ENCODE data around the gene EPHB1. TPM values are rescaled to one million over a fixed set of nuclear protein-coding genes. Genes with fewer than 3 reads are reported as not detected.

EPHB1 gene
- total RNA-seq, 1 donor from 2014 or later: 13.7 TPM

DNA sequence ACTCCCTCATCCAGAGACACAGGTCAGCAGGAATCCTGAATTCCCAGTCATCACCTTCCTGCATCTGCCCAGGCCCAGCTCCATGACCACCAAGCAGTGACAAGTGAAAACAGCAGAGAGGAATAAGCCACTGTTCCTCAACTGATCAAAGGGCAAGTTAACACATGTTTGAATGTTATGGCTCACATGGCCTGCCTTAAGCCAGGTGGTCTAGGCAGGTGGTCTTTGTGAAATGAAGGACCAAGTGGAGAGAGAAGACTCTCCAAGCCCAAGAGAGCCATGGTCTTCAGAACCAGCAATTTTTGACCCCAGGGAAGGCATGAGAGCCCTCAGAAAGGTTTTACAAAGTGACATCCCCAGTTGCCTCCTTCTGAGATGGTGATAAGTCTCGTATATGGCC is 161.8 kb downstream of the EPHB1 start:
- peaks cover 9% of the 10 kb centered on the region for H3K36me3 Mint-ChIP-seq (ENCODE audit: low read depth)
- H3K27ac Mint-ChIP-seq (ENCODE audit: unreplicated experiment): no peak overlapping the region
- no peak for DNase-seq (ENCODE audit: low read depth, low spot score)
- H3K9me3 Mint-ChIP-seq: peaks cover 2% of the 10 kb centered on the region
- H3K4me1 Mint-ChIP-seq: peaks cover 5% of the 10 kb centered on the region
- TF ChIP-seq, protein P1, sequence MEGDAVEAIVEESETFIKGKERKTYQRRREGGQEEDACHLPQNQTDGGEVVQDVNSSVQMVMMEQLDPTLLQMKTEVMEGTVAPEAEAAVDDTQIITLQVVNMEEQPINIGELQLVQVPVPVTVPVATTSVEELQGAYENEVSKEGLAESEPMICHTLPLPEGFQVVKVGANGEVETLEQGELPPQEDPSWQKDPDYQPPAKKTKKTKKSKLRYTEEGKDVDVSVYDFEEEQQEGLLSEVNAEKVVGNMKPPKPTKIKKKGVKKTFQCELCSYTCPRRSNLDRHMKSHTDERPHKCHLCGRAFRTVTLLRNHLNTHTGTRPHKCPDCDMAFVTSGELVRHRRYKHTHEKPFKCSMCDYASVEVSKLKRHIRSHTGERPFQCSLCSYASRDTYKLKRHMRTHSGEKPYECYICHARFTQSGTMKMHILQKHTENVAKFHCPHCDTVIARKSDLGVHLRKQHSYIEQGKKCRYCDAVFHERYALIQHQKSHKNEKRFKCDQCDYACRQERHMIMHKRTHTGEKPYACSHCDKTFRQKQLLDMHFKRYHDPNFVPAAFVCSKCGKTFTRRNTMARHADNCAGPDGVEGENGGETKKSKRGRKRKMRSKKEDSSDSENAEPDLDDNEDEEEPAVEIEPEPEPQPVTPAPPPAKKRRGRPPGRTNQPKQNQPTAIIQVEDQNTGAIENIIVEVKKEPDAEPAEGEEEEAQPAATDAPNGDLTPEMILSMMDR (conservative IDR thresholded peaks at IDR 0.05): no peak
- no peak overlapping the region for H3K4me3 Mint-ChIP-seq
- no peaks in the 10 kb centered on the region for H3K27me3 Mint-ChIP-seq (ENCODE audit: low read depth)

DNA sequence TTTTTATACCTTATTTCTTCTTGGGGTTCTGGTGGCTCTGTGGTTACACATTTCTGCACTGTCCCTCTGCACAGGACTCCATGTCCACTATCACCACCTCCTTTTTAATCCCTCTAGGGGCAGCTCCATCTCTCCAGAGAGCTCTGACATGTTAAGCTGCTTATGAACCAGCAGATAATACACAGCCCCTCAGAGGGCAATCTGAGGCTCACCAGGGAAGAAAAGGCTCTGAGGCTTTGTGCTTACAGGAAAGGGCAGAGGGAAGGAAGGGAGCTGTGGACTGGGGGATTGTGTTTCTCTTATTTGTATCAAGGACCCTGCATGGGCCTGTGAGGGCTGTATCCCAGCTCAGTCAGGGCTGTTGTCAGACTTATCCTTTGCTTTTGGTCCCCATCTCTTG is 164.5 kb downstream of the EPHB1 start:
- Mint-ChIP-seq H3K4me1 (peaks cover 5% of the 10 kb centered on the region), H3K27me3 (ENCODE audit: low read depth) (no peaks in the 10 kb centered on the region), H3K27ac (ENCODE audit: unreplicated experiment) (no peak overlapping the region), H3K4me3 (no peak overlapping the region), H3K36me3 (ENCODE audit: low read depth) (peaks cover 5% of the 10 kb centered on the region), H3K9me3 (peaks cover 2% of the 10 kb centered on the region)
- TF ChIP-seq, protein P1 (conservative IDR thresholded peaks at IDR 0.05): no peak
- DNase-seq (ENCODE audit: low read depth, low spot score): no peak

DNA sequence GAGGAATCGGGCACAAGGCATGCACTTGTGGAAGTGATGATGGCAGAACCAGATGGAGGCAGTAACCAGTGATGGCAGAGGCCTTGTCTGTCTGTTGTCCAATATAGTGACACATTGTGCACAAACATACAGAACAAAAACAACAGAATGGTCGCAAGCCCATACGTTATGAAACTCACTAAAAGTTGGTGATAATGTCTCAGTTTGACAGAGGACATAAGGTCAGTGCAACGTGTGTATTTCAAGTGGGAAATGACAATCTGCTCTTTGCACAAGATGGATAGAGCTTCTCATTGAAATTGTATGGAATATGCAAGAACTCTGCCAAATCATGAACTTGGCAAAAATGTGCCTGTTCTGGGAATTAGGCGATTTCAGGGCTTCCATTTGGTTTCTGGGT is 169.2 kb downstream of the EPHB1 start:
- Mint-ChIP-seq H3K4me3 (no peak overlapping the region), H3K4me1 (peaks cover 28% of the 10 kb centered on the region), H3K27ac (ENCODE audit: unreplicated experiment) (no peak overlapping the region), H3K27me3 (ENCODE audit: low read depth) (no peaks in the 10 kb centered on the region), H3K9me3 (peaks cover 4% of the 10 kb centered on the region), H3K36me3 (ENCODE audit: low read depth) (peaks cover 10% of the 10 kb centered on the region)
- no peak for DNase-seq (ENCODE audit: low read depth, low spot score)
- TF ChIP-seq, protein P1 (conservative IDR thresholded peaks at IDR 0.05): no peak

DNA sequence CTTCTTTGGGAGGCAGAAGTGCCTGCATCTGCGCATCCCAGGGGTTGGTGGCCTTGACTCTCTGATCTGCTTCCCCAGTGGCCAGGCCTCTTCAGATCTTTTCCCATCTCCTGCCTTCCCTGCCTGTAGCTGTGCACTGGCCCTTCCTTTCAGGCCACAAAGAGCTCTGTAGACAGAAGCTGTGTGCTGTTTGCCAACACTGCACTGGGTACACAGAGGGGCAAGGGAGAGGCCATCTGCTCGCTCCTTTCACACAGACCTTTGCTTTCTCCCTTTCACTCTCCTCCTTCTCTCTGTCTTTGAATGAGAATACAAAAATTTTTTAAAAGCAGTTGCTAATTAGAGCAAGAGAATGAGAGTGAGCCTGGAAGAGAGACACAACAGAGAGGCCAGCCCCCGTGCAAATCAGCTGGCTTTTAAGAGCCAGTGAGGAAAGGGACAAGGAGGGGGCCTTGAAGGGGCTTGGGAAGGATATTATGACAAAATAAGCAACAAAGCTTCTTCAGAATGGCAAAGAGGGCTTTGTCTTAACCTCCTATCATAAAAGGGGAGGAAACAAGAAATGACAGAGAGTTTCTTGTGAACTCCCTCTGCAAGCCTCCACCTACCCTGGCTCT is 170.9 kb downstream of the EPHB1 start:
- H3K36me3 Mint-ChIP-seq (ENCODE audit: low read depth): peaks cover 14% of the 10 kb centered on the region
- H3K4me3 Mint-ChIP-seq: no peak overlapping the region
- peaks cover 32% of the 10 kb centered on the region for H3K4me1 Mint-ChIP-seq
- TF ChIP-seq, protein P1 (conservative IDR thresholded peaks at IDR 0.05): no peak
- H3K27ac Mint-ChIP-seq (ENCODE audit: unreplicated experiment): peak overlapping the region; percentile 96
- peaks cover 5% of the 10 kb centered on the region for H3K9me3 Mint-ChIP-seq
- DNase-seq (ENCODE audit: low read depth, low spot score): peak; percentile 6
- H3K27me3 Mint-ChIP-seq (ENCODE audit: low read depth): no peaks in the 10 kb centered on the region

DNA sequence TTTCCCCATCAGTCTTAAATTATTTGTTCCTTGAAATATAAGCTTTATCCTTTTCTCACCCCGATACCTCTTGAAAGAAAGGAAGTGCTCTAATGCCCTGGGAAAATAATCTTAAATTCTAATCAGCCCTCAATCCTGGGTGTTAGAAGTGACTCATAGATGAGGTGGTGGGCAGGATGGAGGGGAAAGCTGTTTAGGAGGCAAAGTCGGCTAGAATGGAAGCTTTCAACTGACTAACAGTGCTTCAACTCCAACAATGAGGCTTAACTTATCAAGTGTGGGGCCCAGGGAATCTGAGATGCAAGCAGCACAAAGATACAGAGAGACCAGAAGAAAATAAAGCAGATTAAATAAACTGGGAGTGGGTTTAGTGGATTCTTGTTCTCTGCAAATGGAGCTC is 175.8 kb downstream of the EPHB1 start:
- Mint-ChIP-seq H3K4me1 (peaks cover 41% of the 10 kb centered on the region), H3K27ac (ENCODE audit: unreplicated experiment) (peak overlapping the region; percentile 38), H3K36me3 (ENCODE audit: low read depth) (peaks cover 14% of the 10 kb centered on the region), H3K4me3 (no peak overlapping the region), H3K27me3 (ENCODE audit: low read depth) (no peaks in the 10 kb centered on the region), H3K9me3 (peaks cover 5% of the 10 kb centered on the region)
- no peak for DNase-seq (ENCODE audit: low read depth, low spot score)
- TF ChIP-seq, protein P1 (conservative IDR thresholded peaks at IDR 0.05): no peak

All from neural crest cell (in vitro differentiated cells).